HL-60 (cell line): ENCODE measurements around the gene LRRC75B.
"Not testable (repeated sequence)": the region's sequence is repeated elsewhere in the genome, so short reads cannot be mapped to it uniquely, and the experiment has no call there.

Source experiments
- POLR2AphosphoS5 ChIP-seq: IDR thresholded peaks from 2 replicates; pipeline ENCODE4 v1.6.1; 2012; ENCODE audit warnings: low read depth
- TF ChIP-seq, protein P1 (sequence below): IDR thresholded peaks from one replicate; pipeline ENCODE4 v1.5.1; 2011; ENCODE audit warnings: low read length, control low read depth, inconsistent platforms; ENCODE audit not compliant: insufficient read depth
- TF ChIP-seq, protein P2 (sequence below): IDR thresholded peaks from 2 replicates; pipeline ENCODE4 v1.6.1; 2012; ENCODE audit warnings: low read depth; ENCODE audit not compliant: insufficient replicate concordance

DNA sequence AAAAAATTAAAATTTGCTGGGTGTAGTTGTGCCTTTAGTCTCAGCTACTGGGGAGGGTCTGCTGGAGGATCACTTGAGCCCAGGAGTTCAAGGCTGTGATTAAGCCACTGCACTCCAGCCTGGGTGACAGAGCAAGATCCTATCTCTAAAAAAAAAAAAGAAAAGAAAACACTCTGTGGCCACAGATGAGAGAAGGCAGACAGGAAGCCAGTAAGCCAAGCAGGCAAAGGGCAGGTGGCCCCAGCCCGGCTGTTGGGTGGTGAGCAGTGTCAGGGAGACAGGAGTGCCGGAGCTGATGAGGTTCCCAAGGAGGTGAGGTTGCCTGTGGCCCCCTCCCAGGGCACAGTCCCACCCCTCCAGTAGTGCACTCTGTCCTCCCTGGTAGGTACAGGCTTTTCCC is 29.7 kb upstream of the LRRC75B start:
- TF ChIP-seq, protein P1, sequence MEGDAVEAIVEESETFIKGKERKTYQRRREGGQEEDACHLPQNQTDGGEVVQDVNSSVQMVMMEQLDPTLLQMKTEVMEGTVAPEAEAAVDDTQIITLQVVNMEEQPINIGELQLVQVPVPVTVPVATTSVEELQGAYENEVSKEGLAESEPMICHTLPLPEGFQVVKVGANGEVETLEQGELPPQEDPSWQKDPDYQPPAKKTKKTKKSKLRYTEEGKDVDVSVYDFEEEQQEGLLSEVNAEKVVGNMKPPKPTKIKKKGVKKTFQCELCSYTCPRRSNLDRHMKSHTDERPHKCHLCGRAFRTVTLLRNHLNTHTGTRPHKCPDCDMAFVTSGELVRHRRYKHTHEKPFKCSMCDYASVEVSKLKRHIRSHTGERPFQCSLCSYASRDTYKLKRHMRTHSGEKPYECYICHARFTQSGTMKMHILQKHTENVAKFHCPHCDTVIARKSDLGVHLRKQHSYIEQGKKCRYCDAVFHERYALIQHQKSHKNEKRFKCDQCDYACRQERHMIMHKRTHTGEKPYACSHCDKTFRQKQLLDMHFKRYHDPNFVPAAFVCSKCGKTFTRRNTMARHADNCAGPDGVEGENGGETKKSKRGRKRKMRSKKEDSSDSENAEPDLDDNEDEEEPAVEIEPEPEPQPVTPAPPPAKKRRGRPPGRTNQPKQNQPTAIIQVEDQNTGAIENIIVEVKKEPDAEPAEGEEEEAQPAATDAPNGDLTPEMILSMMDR = not testable (repeated sequence)
- TF ChIP-seq, protein P2, sequence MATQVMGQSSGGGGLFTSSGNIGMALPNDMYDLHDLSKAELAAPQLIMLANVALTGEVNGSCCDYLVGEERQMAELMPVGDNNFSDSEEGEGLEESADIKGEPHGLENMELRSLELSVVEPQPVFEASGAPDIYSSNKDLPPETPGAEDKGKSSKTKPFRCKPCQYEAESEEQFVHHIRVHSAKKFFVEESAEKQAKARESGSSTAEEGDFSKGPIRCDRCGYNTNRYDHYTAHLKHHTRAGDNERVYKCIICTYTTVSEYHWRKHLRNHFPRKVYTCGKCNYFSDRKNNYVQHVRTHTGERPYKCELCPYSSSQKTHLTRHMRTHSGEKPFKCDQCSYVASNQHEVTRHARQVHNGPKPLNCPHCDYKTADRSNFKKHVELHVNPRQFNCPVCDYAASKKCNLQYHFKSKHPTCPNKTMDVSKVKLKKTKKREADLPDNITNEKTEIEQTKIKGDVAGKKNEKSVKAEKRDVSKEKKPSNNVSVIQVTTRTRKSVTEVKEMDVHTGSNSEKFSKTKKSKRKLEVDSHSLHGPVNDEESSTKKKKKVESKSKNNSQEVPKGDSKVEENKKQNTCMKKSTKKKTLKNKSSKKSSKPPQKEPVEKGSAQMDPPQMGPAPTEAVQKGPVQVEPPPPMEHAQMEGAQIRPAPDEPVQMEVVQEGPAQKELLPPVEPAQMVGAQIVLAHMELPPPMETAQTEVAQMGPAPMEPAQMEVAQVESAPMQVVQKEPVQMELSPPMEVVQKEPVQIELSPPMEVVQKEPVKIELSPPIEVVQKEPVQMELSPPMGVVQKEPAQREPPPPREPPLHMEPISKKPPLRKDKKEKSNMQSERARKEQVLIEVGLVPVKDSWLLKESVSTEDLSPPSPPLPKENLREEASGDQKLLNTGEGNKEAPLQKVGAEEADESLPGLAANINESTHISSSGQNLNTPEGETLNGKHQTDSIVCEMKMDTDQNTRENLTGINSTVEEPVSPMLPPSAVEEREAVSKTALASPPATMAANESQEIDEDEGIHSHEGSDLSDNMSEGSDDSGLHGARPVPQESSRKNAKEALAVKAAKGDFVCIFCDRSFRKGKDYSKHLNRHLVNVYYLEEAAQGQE = not testable (repeated sequence)
- TF ChIP-seq POLR2AphosphoS5 = not testable (repeated sequence)
